ENCODE data around the gene TRAK2.

Gene TRAK2

DNA sequence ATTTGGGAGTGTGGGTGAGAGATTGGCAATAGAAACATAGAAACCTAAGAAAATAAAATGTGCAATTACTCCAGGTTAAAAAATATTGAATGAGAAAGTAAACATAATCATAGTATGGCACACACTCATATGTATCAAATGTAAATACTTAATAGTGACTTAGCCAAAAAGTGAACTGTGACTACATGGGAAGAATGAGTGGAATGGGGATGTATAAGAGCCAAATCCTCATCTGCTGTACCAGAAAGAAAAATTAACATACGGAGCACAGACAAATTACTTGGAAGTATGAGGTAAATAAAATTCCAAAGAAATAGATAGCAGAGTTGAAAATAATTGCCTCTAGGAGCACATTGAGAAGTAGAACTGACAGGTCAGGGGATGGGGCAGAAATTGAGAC, 98.1 kb downstream of the TRAK2 start:
- no peak for DNase-seq

GRCh38 chr2:201350879-201351278, 100.4 kb downstream of the TRAK2 start:
- no peak for DNase-seq

GRCh38 chr2:201349601-201350000, 101.7 kb downstream of the TRAK2 start:
- DNase-seq: no peak

DNA sequence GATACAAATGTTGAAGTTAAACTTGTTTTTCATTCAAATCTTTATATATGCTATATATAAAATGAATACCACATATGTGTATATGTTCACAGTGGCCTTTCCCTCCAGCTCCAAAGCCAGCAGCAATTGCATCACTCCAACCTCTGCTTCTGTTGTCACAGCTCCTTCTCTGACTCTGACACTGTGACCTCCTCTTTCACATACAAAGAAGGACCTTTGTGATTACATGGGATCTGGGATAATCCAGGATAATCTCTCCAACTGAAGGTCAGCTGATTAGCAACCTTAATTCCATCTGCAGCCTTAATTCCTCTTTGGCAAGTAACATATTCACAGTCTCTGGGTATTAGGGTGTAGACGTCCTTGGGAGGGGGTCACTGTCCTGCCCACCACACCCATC, 102.5 kb downstream of the TRAK2 start:
- DNase-seq: no peak

GRCh38 chr2:201347138-201347537, 104.1 kb downstream of the TRAK2 start:
- no peak for DNase-seq

GRCh38 chr2:201345625-201346213, 105.5 kb downstream of the TRAK2 start:
- DNase-seq: no peak

GRCh38 chr2:201344663-201345366, 106.4 kb downstream of the TRAK2 start:
- DNase-seq: no peak

DNA sequence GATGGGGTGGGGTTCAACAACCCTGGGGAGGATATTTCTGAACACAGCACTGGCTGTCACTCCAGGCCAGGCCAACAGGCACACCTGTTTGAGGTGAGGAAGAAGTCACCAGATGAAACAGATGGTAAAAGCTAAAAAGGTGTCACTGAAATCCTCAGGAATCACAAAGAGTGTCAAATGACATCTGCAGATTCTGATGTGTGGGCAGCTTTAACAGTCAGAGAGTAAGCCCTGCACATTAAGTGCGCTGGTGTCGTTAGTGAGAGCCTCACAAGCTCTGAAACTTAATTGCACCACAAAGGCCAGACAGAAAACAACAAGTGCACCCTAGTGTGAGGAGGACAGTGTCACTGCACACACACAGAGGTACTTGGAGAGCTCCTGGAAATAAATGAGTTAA, 107.7 kb downstream of the TRAK2 start:
- no peak for DNase-seq

DNA sequence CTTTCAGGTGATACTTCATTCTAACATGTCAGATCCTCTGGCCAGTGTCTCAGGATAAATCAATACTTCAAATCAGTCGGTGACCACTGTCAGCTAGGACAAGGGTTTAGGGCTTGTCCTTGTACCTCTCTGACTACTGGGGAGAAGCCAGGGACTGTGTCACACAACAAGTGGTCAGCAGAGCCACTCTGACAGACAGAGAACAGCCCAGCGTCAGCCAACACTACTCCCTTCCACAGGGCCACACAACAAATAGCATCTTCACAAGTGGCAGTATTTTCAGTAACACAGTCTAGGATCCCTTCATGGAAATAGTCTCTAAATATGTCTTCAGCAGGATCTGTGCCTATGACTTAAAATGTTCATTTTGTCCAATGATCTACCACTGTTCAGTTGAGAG, 108.3 kb downstream of the TRAK2 start:
- no peak for DNase-seq

- DNase-seq: no peak
Measured at GRCh38 chr2:201329409-201329808, 121.8 kb downstream of the TRAK2 start.

GRCh38 chr2:201327678-201328077, 123.6 kb downstream of the TRAK2 start:
- DNase-seq: no peak
